DND-41 (cell line): ENCODE results near the gene MKLN1.

Experiments
- EZH2 ChIP-seq: IDR thresholded peaks from 3 replicates; pipeline ENCODE4 v1.6.1; 2012; ENCODE audit warnings: borderline replicate concordance, low read depth, mild to moderate bottlenecking, moderate library complexity, low read length, inconsistent platforms; ENCODE audit not compliant: severe bottlenecking
- TF ChIP-seq, protein P1 (sequence below): IDR thresholded peaks from 2 replicates; pipeline ENCODE4 v1.5.1; 2012; ENCODE audit warnings: borderline replicate concordance, low read length, moderate library complexity, mild to moderate bottlenecking; ENCODE audit not compliant: poor library complexity, severe bottlenecking; ENCODE audit errors: extremely low read depth

DNA sequence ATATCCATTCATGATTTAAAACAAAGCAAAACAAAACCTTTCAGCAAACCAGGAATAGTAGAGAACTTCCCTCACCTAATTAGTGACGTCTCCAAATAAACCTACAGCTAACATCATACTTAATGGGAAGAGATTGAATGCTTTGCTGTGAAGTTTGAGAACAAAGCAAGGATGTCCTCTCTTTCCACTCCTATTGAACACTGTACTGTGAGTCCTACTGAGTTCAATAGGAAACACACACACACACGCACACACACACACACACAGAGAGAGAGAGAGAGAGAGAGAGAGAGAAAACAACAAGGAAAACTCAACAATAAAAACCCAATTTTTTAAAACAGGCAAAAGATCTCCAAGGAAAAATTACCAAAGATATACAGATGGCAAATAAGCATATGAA is 196.4 kb downstream of the MKLN1 start:
- TF ChIP-seq, protein P1, sequence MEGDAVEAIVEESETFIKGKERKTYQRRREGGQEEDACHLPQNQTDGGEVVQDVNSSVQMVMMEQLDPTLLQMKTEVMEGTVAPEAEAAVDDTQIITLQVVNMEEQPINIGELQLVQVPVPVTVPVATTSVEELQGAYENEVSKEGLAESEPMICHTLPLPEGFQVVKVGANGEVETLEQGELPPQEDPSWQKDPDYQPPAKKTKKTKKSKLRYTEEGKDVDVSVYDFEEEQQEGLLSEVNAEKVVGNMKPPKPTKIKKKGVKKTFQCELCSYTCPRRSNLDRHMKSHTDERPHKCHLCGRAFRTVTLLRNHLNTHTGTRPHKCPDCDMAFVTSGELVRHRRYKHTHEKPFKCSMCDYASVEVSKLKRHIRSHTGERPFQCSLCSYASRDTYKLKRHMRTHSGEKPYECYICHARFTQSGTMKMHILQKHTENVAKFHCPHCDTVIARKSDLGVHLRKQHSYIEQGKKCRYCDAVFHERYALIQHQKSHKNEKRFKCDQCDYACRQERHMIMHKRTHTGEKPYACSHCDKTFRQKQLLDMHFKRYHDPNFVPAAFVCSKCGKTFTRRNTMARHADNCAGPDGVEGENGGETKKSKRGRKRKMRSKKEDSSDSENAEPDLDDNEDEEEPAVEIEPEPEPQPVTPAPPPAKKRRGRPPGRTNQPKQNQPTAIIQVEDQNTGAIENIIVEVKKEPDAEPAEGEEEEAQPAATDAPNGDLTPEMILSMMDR = no peak
- no peak for TF ChIP-seq EZH2
